Fibroblast of lung (primary cell): ENCODE results near the gene TMEM214.

Experiments
- CTCF ChIP-seq, 2 donors: IDR thresholded peaks in 1 of 2; conservative IDR thresholded peaks in 1 of 2; 1 replicate in 1 of 2; 2 replicates in 1 of 2; pipeline ENCODE4 v1.5.1; 2011 to 2012; ENCODE audit warnings: low read length in 2 of 2, control low read depth in 1 of 2, inconsistent platforms in 1 of 2, low read depth in 1 of 2, mild to moderate bottlenecking in 1 of 2
- EZH2 ChIP-seq: IDR thresholded peaks from 2 replicates; pipeline ENCODE4 v1.5.1; 2012; ENCODE audit warnings: low read length, control low read depth, mild to moderate bottlenecking; ENCODE audit errors: missing control alignments

- TF ChIP-seq EZH2 = no peak
- no peak for TF ChIP-seq CTCF (conservative IDR thresholded peaks at IDR 0.05 in 1 of 2, IDR thresholded peaks at IDR 0.05 in 1 of 2; ENCODE audit: low read depth in 1 of 2, low read length in 2 of 2)
Observed at GRCh38 chr2:27058210-27058609, 25.4 kb downstream of the TMEM214 start.
